Measurements from ENCODE around the gene TBC1D14.

DNA sequence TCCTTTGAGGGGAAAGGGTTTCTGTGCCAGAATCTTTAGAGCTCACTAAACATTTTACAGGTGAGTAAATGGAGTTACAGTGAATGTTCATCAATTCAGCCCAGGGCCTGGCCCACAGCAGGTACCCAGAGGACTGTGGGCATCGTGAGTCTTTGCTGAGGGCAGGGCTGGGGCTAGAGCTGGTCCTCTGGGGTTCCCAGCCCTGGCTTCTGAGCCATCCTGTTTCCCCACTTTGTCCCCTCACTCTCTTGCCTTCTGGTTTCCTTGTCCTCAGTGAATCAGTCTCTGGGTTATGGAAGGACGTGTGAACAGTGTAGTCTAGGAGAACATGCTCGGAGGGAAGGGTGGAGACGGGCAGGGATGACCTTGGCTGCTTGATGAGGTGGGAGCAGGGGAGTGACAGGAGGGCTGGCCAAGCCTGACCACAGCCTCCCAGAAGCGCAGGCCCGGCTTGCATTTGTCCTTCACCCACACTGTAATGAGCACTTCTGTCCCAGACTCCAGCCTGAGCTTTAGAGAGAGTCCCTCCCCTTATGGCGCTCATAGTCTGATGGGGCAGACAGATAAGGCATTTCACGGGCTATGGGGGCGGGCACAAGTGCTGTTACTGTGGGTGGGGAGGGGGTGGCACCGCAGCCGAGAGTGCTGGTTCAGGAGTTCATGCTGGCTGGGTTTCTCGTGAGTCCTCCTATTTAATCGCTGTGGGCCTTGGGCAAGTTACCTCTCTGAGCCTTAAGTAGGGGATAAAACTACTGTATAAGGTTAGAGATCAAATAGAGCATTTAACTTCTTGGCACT is 17.3 kb downstream of the TBC1D14 start:
- TF ChIP-seq POLR2A (IDR thresholded peaks at IDR 0.05; ENCODE audit: control extremely low read depth in 1 of 2, low read depth in 2 of 2, low read length in 2 of 2) (no peak), JUN (IDR thresholded peaks at IDR 0.05; ENCODE audit: low read depth, low read length) (no peak), POLR2AphosphoS5 (IDR thresholded peaks at IDR 0.05; ENCODE audit: low read depth, low read length) (no peak), SP1 (IDR thresholded peaks at IDR 0.05; ENCODE audit: low read depth, low read length) (no peak), KDM5A (IDR thresholded peaks at IDR 0.05; ENCODE audit: low read length) (no peak), CBX5 (IDR thresholded peaks at IDR 0.05; ENCODE audit: low read depth, low read length) (no peak), EP300 (IDR thresholded peaks at IDR 0.05; ENCODE audit: borderline replicate concordance in 1 of 2, low read depth in 2 of 2, low read length in 2 of 2) (no peak), EZH2 (IDR thresholded peaks at IDR 0.05; ENCODE audit: low read depth, low read length, severe bottlenecking) (no peak)
- TF ChIP-seq, protein P1, sequence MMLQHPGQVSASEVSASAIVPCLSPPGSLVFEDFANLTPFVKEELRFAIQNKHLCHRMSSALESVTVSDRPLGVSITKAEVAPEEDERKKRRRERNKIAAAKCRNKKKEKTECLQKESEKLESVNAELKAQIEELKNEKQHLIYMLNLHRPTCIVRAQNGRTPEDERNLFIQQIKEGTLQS (IDR thresholded peaks at IDR 0.05; ENCODE audit: insufficient read depth, low read depth, low read length) = no peak
- TF ChIP-seq, protein P2, sequence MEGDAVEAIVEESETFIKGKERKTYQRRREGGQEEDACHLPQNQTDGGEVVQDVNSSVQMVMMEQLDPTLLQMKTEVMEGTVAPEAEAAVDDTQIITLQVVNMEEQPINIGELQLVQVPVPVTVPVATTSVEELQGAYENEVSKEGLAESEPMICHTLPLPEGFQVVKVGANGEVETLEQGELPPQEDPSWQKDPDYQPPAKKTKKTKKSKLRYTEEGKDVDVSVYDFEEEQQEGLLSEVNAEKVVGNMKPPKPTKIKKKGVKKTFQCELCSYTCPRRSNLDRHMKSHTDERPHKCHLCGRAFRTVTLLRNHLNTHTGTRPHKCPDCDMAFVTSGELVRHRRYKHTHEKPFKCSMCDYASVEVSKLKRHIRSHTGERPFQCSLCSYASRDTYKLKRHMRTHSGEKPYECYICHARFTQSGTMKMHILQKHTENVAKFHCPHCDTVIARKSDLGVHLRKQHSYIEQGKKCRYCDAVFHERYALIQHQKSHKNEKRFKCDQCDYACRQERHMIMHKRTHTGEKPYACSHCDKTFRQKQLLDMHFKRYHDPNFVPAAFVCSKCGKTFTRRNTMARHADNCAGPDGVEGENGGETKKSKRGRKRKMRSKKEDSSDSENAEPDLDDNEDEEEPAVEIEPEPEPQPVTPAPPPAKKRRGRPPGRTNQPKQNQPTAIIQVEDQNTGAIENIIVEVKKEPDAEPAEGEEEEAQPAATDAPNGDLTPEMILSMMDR (IDR thresholded peaks at IDR 0.05; ENCODE audit: control extremely low read depth in 1 of 3, insufficient read depth in 1 of 3, low read depth in 1 of 3, low read length in 3 of 3) = no peak
